NCI-H446 treated with DMSO at 0.1 percent for 48 hours (cell line): ENCODE results near the gene CSMD2.
"Not testable (repeated sequence)": the region's sequence is repeated elsewhere in the genome, so short reads cannot be mapped to it uniquely, and the experiment has no call there.

Experiments
- DNase-seq: peaks from one replicate; lab custom pipeline; 2025; lab: John Stamatoyannopoulos, UW

CSMD2 gene

GRCh38 chr1:34052565-34052964 lies 112.5 kb downstream of the CSMD2 start:
- no peak for DNase-seq

GRCh38 chr1:34050709-34051485 lies 114.1 kb downstream of the CSMD2 start:
- DNase-seq = no peak

DNA sequence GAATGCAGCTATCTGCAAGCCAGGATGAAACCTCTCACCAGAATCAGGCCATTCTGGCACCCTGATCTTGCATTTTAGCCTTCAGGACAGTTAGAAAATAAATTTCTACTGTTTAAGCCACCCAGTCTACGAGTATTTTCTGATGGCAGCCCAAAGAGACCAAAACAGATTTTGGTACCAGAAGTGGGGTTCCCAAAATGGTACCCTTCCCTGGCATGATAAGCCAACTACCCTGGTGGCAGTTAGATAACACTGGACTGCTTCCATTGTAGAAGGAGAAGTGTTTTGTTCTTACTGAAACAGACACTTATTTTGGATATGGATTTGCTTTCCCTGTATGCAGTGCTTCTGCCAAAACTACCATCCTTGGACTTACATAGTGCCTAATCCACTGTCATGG lies 115.0 kb downstream of the CSMD2 start:
- DNase-seq = no peak

GRCh38 chr1:34049477-34049876 lies 115.6 kb downstream of the CSMD2 start:
- no peak for DNase-seq

DNA sequence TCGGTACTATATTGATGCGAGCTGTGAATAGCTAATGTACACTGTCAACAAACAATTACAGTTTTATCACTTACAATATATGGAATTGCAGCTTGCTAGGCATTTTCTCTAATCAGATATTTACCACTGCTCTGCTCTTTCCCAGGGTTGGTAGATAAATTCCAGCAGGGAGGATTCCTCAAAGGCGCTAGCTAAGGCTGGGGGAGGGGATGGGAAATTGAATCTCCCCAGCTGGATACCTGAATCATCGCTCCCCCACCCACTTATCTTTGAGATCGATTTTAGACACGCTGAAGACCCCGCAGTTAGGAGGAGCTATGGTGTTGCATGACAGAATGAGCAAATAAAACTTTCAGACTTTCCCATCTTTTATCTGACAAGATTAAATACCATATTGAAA lies 127.2 kb downstream of the CSMD2 start:
- DNase-seq = no peak

DNA sequence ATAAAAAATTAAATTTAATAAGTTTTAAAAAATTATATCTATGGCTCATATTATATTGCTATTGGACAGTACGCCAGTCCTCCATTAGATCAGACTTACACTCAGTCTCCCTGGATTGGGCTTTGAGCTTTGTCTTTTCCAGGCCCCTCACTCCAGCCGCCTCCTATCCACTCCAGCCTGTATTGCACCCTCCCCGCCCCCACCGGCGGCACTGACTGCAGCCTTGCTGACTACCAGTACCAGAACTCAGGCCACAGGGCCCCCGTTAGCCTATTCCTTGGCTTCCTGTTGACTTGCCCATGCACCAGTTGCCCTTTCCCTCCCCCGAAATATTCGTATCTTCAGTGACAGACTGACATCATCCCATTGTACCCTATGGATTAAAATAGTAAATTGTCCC lies 127.9 kb downstream of the CSMD2 start:
- no peak for DNase-seq

GRCh38 chr1:34034036-34034435 lies 131.0 kb downstream of the CSMD2 start:
- DNase-seq = no peak

DNA sequence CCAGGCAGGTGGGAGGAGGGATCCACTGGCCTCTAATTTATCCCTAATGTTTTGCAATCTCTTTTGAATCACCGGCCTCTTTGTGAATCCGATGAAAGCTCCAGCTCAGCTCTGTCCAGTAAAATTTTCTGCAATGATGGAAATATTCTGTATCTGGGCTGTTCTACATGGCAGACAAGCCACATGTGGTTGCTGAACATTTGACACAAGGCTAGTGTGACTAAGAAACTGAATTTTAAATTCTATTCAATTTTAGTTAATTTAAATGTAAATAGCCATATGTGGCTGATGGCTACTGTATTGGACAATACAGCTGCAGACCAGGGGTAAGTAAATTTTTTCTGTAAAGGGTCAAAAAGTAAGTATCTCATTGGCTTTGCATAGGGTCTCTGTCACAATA lies 135.1 kb downstream of the CSMD2 start:
- no peak for DNase-seq

DNA sequence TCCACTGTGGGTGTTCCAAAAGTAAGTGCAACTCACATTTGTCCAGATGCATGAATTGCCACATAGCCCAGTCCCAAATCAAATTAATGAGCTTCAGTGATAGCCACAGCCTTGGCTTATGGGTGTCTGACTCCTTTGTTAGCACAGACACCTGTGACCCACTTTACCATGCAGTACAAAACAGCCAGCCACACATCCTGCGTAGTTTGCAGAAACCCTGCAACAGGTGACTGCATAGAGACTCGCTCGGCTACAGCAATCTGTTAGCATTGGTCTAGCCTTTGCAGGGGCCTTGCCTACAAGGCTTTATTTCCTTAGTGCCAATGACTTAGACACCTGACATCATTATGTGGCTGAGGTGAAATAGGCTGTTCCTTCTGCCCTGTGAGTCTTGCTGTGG lies 135.5 kb downstream of the CSMD2 start:
- DNase-seq = no peak

- no peak for DNase-seq
These were observed 136.5 kb downstream of the CSMD2 start for GRCh38 chr1:34028381-34029055.

DNA sequence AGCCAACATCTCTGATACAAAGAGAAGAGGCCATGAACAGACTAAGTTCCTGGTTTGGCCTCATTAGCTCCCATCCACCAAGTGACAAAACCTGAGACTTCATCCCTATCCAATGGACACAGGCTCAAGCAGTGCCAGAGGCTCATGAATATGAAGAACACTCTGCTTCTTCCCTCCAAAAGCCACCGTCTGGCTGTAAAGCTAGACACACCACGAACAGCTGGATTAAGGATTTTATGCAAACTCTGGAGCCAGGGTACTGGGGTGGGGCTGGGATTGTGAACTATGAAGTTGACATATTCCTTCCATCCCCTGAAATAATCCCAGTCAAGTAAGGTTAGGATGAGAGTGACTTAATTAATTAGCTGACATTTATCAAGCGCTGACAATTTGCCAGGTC lies 139.4 kb downstream of the CSMD2 start:
- no peak for DNase-seq

DNA sequence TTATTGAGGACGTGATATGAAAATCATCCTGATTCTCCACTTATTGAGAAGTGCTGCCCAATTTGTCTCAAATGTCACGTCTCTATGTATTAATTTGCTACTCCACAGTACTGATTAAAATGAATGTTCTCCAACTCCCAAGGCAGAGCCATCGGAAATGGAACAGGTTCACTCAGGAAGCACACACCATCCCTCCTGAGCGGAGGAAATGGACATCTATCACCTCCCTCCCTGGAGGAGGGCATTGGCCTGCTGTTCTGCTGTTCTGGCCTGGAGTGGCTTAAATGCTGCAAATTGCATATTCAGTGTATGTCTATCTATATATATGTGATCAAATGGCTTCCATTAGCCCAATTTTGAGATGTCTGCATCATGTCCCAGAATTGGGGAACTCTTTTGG lies 140.5 kb downstream of the CSMD2 start:
- DNase-seq = no peak

DNA sequence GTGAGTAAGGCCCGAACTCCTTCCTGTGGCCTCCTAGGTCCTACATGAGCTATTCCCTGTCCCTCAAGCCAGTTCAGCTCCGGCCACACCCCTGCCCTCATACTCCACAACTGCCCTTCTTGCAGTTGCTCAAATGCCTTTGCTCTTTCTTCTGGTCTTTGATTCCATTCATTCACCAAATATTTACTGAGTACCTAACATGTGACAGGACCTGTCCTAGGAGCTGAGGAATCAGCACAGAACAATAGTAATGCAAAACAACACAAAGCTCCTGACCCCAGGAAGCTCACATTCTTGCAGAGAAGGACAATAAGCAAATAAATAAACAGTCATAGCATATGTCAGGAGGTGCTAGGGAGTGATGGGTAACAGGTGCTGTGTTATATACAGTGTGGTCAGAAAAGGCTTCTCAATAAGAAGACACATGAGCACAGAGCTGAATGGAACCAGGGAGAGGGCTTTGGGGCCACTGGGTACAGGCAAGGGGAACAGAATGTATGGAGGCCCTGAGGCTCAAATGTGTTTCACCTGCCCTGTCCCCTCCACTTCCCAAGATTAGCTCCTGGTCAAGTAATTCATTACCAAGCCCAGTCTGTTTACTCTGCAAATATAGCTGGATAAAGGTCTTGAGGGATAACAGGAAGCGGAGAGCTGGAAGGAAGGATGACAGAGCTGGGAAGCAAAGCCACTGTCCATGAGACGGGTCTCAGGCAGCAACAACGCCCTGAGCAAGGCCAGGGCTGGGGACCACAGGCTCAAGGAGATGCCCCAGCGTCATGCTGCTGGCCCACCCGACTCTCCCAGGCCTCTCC lies 145.1 kb downstream of the CSMD2 start:
- DNase-seq = no peak

DNA sequence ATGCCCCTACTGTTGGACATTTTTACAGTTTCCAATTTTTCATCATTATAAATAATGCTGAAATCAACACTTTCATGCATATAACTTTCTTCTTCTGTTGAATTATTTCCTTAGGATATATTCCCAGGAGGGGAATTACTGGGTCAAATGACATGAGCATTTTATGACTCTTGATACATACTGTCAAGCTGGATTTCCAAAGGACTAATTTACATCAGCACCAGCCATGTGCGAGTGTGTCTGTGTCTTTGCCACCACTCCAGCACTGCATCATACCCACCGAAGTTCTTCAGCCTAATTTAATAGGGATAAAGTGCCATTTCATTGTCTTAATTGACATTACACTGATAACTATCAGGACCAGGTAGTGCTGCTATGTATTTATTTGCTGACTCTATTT lies 146.7 kb downstream of the CSMD2 start:
- DNase-seq = no peak

- DNase-seq = not testable (repeated sequence)
These were observed 148.7 kb downstream of the CSMD2 start for GRCh38 chr1:34016281-34016680.

GRCh38 chr1:34013958-34014737 lies 150.9 kb downstream of the CSMD2 start:
- no peak for DNase-seq

DNA sequence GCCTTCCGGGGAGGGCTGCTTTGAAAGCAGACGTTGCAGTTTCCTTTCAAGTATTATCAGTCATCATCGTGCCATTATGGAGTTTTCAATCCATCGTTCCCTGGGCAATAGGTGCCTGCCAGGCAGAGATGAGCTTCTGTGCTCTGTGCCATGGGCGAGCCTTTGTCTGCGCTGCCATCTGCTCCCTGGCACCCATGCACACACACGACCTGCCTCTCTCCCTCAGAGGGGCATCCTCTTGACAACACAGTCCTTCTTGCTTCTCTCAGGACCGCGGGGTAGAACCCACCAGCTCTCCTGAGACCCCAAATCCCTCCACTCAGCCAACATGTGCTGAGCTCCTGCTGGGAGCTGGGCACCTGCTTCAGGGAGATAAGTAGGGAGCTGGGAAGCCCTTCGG lies 151.9 kb downstream of the CSMD2 start:
- no peak for DNase-seq

GRCh38 chr1:34009340-34009985 lies 155.6 kb downstream of the CSMD2 start:
- no peak for DNase-seq

DNA sequence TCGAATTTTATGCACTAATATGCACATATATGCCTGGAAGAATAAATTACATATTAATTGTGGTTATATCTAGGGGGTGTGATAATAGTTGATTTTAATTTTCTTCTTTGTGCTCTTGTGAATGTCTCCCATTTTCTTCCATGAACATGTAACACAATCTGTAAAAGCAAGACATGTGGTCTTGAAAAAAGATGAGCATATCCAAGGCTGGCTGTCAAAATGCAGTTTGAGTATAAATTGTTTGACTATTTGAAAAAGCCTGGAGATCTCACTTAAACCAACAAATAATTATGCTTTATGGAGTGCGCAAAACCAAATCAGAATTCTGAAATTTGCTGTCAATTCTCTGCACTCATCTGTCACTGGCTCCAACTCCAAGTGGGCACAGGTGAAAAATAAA lies 157.3 kb downstream of the CSMD2 start:
- no peak for DNase-seq

- no peak for DNase-seq
These were observed 159.7 kb downstream of the CSMD2 start for GRCh38 chr1:34005309-34005708.

DNA sequence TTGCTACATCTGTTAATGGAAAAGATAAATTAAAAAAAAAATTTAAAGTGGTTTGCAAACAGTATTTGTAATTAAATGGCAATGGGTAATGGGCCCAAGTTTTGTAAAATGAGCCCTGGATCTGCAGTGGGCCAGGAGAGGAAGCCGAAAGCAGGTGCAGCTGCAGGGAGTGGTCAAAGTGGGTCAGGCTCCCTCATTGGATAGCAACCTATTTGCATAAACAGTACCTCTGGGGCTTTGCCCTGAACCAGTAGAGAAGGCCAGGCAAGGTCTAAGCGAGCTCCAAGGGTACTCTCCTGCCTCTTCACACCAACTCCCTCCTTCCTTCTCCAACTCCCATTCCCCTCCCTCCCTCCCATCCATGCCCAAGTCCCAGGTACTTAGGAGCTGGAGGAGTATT lies 162.2 kb downstream of the CSMD2 start:
- DNase-seq = no peak
